ENCODE data around the gene EMC9.

EMC9 gene

GRCh38 chr14:24121210-24121609 is 20.2 kb downstream of the EMC9 start:
- TF ChIP-seq MAX (IDR thresholded peaks at IDR 0.05; ENCODE audit: low read depth, low read length) (no peak), POLR2A (IDR thresholded peaks at IDR 0.05; ENCODE audit: extremely low read depth, insufficient read length) (no peak), MYC (IDR thresholded peaks at IDR 0.05; ENCODE audit: low read depth, low read length) (no peak)
- TF ChIP-seq, protein P1, sequence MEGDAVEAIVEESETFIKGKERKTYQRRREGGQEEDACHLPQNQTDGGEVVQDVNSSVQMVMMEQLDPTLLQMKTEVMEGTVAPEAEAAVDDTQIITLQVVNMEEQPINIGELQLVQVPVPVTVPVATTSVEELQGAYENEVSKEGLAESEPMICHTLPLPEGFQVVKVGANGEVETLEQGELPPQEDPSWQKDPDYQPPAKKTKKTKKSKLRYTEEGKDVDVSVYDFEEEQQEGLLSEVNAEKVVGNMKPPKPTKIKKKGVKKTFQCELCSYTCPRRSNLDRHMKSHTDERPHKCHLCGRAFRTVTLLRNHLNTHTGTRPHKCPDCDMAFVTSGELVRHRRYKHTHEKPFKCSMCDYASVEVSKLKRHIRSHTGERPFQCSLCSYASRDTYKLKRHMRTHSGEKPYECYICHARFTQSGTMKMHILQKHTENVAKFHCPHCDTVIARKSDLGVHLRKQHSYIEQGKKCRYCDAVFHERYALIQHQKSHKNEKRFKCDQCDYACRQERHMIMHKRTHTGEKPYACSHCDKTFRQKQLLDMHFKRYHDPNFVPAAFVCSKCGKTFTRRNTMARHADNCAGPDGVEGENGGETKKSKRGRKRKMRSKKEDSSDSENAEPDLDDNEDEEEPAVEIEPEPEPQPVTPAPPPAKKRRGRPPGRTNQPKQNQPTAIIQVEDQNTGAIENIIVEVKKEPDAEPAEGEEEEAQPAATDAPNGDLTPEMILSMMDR (IDR thresholded peaks at IDR 0.05; ENCODE audit: low read depth, low read length) = no peak
- DNase-seq (ENCODE audit: low read depth) = no peak
- no peak overlapping the region for H3K4me3 ChIP-seq (ENCODE audit: low read depth, low read length)

DNA sequence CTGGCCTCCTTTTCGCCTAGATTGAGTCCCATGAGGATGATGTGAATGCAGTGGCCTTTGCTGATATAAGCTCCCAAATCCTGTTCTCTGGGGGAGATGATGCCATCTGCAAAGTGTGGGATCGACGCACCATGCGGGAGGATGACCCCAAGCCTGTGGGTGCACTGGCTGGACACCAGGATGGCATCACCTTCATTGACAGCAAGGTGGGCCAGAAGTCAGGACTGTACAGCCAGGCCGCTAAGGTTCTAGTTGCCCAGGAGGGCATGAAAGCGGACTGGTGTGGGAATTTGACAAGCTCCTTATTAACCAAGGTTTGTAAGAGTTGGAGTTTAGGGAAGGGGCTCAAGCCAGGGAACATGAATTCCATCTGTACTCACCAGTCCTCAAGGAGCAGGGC is 21.7 kb downstream of the EMC9 start:
- DNase-seq (ENCODE audit: low read depth) = no peak
- TF ChIP-seq MYC (IDR thresholded peaks at IDR 0.05; ENCODE audit: low read depth, low read length) (no peak), POLR2A (IDR thresholded peaks at IDR 0.05; ENCODE audit: extremely low read depth, insufficient read length) (no peak)
- TF ChIP-seq, protein P1 (IDR thresholded peaks at IDR 0.05; ENCODE audit: low read depth, low read length) = no peak
- no peak overlapping the region for H3K4me3 ChIP-seq (ENCODE audit: low read depth, low read length)

DNA sequence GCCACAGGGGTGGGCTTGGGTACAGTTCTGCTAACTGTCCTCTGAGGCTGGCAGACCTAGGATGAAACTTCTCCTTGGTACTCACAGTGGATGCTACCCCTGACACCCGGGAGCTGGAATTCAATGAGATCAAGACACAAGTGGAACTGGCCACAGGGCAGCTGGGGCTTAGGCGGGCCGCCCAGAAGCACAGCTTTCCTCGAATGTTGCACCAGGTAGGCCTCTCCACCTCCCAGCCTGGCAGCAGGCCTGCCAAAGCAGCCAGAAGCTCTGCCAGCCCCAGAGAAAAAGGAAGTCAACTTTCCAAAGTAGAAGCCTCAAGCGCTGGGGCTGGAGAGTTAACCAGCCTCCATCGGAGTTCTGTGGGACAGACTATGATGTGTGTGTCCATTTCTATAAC is 24.2 kb downstream of the EMC9 start:
- DNase-seq (ENCODE audit: low read depth) = no peak
- H3K4me3 ChIP-seq (ENCODE audit: low read depth, low read length) = no peak overlapping the region
- TF ChIP-seq MAX (IDR thresholded peaks at IDR 0.05; ENCODE audit: low read depth, low read length) (no peak), MYC (IDR thresholded peaks at IDR 0.05; ENCODE audit: low read depth, low read length) (no peak), POLR2A (IDR thresholded peaks at IDR 0.05; ENCODE audit: extremely low read depth, insufficient read length) (no peak)
- TF ChIP-seq, protein P1 (IDR thresholded peaks at IDR 0.05; ENCODE audit: low read depth, low read length) = no peak

DNA sequence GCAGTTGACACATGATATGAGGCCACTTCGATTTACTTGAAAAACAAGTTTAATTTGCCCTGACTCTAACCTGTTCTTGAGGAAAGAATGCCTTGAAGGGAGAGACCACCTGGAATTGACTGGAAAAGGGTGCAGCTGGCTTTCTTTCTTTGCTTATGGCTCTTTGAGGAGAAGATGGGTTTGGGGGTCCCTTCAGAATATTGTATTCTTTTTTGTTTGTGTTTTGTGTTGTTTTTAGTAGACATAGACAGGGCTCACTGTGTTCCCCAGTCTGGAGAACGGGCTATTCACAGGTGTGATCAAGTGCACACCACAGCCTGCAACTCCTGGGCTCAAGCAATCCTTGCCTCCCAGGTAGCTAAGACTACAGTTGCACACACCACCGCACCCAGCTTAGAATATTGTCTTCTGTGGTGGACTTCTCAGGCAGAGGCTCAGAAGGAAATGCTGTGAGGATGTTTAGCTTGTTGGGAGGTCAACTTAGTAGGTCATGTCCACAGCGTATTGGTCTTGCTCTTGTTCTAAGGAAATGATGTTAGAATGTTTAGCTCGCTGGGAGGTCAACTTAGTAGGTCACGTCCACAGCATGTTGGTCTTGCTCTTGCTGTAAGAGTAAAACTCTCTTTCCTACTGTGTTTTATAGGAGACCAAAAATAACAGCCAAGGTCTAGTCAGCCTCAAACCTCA is 25.1 kb downstream of the EMC9 start:
- peak overlapping the region; percentile 96 for H3K4me3 ChIP-seq (ENCODE audit: low read depth, low read length)
- DNase-seq (ENCODE audit: low read depth) = no peak
- TF ChIP-seq MYC (IDR thresholded peaks at IDR 0.05; ENCODE audit: low read depth, low read length) (no peak), MAX (IDR thresholded peaks at IDR 0.05; ENCODE audit: low read depth, low read length) (no peak), POLR2A (IDR thresholded peaks at IDR 0.05; ENCODE audit: extremely low read depth, insufficient read length) (no peak)
- TF ChIP-seq, protein P1 (IDR thresholded peaks at IDR 0.05; ENCODE audit: low read depth, low read length) = no peak

DNA sequence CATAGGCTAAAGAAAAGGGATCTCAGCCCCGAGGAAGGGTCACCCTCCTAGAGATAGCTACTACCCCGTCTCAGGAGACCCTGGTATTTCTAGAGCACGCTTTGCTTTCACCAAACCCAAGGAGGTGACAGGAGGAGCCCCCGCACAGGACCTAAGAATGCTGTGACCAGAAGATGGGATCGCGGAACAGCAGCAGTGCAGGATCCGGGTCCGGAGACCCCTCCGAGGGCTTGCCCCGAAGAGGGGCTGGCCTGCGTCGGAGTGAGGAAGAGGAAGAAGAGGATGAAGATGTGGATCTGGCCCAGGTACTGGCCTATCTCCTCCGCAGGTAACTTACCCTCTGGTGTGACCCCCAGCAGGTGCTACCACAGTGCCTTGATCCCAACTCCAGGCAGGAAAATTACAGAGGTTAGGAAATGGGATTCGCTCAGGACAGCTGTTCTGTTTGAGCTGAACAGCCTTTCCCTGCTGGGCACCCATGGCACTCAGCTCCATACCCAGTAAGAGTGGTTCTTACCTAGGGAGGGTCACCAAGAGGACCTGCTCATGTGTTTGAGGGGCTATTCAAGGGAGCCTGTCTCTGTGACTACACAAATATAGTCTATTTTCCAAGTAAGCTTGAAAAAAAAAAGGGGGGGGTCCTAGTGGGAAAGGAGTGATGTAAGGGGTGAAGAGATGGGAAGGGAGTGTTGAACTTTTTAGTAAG is 25.8 kb downstream of the EMC9 start:
- peak overlapping the region; percentile 96 for H3K4me3 ChIP-seq (ENCODE audit: low read depth, low read length)
- no peak for TF ChIP-seq MYC (IDR thresholded peaks at IDR 0.05; ENCODE audit: low read depth, low read length)
- no peak for TF ChIP-seq POLR2A (IDR thresholded peaks at IDR 0.05; ENCODE audit: extremely low read depth, insufficient read length)
- no peak for TF ChIP-seq MAX (IDR thresholded peaks at IDR 0.05; ENCODE audit: low read depth, low read length)
- TF ChIP-seq, protein P1 (IDR thresholded peaks at IDR 0.05; ENCODE audit: low read depth, low read length) = no peak
- no peak for DNase-seq (ENCODE audit: low read depth)

All from NB4 (cell line).